ENCODE measurements around the gene TIMM17A.

The TIMM17A gene

DNA sequence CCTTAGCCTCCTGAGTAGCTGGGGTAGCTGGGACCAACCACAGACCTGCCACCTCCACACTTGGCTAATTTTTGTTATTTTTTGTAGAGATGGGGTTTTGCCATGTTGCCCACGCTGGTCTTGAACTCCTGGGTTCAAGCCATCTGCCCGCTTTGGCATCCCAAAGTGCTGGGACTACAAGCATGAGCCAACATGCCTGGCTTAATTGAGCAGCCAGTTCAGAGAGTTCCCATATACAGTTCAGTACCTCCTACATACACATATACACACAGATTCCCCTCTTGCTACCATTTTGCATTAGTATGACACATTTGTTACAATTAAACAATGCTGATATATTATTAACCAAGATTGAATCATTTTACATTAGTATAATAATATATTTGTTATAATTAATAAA lies 30.1 kb downstream of the TIMM17A start:
- DNase-seq = no peak

DNA sequence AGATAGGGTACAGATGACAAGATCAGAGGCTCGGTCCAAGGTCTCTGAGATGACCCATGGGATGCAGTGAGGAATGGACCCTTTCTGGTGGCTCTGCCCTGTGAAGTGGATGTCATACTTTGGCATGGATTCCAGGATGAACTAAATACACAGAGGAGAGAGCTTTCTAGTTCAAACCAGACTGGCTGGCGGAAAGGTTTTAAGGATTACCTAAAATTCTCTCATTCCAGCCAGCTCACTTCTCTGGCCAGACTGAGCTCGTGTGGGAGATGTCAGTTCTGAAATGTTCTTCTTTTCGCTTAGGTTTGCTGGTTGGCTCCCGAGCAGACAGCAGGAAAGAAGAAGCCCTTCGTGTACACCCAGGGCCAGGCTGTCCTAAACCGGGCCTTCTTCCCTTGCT lies 33.3 kb downstream of the TIMM17A start:
- no peak for DNase-seq

DNA sequence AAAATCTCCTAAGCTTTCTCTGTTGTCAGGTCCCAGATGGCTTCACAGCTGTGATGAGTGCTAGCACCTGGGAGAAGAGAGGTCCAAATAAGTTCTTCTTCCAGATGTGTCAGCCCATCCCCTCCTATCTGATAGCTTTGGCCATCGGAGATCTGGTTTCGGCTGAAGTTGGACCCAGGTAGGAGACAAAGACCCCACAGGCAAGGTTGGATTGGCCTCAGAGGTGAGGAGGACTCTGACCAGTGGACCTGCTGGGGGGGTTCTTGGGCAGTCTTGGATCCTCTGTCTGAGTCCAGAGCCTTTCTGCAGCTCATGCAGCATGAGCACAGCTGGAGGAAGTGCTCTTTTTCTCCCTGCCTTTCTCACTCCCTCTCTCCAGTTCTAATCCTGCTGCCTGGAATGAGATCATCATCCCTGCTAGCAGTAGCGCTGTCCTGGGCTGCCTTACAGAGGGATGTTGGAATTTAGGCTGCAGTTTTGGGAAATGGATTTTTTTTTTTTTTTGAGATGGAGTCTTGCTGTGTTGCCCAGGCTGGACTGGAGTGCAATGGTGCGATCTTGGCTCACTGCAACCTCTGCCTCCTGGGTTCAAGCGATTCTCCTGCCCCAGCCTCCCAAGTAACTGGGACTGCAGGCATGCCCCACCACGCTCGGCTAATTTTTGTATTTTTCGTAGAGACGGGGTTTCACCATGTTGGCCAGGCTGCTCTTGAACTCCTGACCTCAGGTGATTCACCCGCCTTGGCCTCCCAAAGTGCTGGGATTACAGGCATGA lies 34.2 kb downstream of the TIMM17A start:
- DNase-seq = no peak

DNA sequence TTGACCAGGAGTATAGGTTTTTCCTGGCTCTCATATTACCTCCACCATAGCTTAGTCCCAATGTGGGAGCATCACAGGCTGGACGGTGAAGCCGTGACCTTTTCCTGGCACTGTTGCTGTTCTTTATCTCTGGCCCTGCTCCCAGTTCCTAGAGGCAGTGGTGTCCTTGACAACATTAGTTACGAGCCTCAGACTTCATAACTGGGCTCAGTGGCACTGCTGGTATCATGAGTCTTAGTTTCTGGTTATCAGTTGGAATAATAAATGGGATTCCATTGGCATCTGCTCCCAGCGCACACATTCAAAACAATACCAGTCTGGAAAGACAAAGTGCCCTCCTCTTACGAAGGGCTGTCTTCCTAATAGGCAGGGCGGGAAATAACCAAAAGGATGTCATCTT lies 35.1 kb downstream of the TIMM17A start:
- no peak for DNase-seq

DNA sequence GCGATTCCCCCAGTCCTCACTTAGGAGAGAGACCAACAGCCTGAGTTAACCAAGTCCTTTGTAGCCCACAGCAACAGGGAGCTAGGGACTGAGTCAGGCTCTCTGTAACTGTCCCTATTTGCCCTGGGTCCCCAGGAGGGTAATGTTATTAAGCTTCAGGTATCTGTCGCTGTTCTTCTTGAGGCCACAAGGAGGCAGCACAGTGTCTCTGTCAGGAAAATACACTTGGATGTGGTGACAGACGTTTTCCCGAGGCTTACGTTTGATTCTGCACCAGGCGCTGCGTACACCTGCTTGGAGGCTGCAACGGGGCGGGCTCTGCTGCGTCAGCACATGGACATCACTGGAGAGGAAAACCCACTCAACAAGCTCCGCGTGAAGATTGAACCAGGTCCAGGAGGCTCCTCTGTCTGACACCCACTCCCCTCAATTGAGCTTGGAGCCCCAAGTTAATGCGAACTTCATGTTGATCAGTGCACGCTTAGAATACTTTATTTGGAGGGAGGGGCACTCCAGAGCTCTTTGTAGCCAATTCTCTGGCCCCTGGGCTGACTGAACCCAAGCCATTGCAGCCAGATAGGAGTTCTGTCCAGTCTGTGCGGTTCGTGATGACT lies 44.4 kb downstream of the TIMM17A start:
- no peak for DNase-seq

DNA sequence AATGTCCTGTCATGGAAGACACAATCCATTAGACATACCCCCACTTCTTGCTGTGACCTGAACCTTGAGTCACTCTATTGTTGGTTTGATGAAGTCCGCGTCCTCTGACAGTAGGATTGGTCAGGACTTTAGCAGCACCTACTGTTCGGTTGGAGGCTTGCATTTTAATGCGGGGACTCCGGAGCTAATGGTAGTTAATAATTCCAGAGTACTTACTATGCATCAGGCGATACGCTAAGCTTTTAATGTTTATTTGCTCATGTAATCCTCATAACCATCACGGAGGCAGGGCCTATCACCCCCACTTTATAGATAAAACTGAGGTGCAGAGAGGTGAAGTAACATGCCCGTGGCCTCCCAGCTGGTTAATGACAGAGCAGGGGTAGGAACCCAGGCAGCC lies 47.2 kb downstream of the TIMM17A start:
- DNase-seq = no peak

DNA sequence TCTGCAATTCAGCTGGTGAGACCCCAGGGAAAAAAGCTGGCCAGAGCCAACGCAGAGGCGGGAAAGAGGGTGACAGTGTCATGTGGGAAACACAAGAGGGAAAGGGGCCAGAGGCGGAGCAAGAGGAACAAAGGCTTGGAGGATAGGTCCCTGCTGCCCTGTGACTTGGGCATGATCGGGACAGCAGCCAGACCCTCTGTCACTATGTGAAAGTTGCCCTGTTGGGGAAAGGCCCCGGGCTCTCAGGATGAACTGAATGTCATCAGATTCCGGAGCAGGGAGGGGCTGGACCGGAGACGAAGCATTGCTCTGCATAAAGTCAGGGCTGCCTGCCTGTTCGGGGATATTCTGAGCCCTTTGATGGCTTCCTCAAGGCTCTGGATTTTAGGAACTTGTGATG lies 49.4 kb downstream of the TIMM17A start:
- no peak for DNase-seq

DNA sequence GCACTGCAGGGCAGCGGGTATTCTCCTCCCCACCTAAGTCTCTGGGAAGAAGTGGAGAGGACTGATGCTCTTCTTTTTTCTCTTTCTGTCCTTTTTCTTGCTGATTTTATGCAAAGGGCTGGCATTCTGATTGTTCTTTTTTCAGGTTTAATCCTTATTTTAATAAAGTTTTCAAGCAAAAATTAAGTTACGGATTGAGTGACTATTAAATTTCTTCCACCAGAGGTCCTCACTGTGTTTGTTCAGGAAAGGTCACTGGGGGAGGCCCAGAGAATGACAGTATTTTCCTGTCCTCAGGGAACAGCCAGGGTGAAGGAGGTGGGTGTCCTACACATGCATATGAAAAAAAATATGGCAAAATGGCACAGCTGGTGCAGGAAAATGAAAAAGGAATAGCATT lies 50.7 kb downstream of the TIMM17A start:
- no peak for DNase-seq

DNA sequence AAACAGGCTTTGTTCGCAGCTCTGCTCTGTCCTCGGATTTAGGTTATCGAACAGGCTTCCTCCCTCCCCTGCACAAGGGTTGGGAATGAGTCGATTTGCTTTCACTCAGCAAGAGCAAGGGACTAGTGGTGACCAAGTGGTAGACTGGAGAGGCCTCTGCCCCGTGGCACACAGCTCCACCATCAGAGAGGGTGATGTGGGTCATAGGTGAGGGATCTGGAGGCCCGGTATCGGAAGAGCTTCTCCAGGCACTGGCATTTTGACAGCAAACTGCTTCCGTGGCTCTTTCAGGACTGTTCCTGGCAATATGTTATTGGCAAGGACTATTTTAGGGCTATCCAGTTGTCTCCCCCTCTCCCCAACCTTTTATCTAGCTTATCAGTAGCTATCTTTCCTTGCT lies 52.0 kb downstream of the TIMM17A start:
- DNase-seq = no peak

DNA sequence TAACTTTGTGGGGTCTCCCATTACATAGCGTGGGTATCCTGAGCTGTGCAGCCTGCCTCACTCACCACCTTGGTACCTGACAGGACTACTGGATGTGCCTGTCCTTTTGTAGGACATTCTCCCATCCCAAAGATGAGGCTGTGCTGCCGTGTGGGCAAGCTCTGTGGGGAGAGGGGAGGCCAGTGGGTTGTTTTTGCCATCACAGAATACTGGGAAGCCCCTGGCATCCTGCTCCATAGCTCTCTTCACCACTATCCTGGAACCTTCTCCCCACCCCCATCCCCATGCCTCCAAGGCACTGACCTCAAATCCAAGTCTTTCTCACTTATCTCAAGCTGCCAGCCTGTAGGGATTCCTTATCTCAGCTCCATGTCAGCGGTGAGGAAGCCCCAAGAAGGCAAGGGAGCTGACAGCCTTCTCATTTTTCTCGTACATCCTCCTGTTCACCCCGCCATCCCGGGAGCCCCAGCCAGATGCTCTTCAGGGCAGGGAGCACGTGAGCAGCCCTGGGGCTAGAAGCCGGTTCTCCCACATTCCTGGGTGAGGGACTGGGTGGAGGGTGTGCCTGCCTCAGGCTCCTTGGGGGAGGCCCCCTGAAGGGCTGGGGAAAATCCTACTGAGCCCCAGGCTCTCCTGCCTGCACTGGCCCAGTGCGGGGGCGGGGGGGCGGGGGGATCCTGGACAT lies 52.6 kb downstream of the TIMM17A start:
- DNase-seq = no peak

DNA sequence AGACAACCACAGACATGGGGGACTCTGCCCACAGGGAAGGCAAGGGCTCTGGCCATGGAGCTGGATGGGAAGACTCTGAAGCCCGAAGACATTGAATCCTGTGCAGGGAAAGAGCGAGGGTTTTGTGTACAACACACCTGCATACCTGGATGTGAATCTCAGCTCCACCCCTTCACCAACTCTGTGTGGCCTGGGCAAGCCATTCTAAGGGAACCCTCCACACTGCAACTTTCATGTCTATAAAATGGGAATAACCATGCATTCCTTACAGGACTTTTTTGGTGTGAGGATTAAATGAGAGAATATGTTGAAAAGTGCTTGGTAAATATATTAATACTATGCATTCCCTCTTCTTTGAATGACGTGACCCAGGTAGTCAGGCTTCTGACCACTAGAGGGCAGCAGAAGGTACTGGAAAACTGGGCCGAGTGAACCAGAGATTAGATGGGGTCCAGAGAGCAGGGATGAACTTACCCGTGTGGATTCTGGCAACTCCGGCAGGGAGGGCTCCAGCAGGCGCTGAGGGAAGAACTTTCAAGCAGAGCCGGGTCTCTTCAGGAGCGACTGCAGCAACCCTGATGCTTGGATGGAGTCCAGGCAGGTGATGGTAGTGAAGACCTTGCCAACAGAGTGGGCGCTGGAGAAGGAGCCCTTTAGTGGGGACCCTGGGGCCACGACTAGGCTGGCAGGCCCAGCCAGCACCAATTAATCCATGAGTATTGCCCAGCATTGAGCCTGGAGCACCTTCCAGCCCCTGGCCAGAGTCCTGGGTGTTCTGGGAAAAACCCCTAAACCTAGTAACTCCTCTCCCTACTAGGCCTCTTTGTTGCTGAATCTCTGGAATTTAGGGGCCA lies 54.2 kb downstream of the TIMM17A start:
- DNase-seq = peak; percentile 52 to 69

DNA sequence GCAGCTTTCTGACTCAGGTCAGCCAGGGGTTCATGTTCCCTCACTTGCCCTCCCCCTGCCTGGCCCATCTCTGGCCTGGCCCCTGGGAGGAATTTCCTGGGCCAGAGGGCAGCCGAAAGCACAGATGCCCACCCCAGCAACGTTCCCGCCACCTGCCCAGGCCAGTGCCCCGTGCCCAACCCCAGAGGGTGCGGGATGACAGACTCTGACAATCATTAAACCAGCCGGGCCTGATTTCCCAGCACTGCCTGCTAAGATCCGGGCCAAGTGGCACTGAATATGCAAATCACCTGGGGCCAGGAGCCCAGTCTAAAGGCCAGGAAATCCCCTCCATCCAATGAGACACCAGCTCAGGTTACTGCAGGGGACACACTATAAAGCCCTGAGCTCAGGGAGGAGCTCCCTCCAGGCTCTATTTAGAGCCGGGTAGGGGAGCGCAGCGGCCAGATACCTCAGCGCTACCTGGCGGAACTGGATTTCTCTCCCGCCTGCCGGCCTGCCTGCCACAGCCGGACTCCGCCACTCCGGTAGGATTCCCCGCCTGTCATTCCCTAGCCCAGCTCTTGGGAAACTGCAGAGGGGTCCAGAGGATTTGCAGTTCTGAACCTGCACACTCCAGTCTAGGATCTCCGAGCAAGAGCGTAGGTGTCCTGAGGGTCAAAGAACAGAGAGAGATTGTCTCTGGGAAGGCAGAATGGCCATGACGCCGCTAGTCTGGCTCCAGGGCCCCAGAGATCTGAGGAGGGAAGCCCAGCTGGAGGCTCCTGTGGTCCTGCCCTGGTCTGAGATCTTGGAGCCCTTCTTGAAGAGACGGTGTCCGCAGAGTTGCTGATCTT lies 55.1 kb downstream of the TIMM17A start, which contains the start of gene ELF3:
Gene ELF3, plus strand, starts transcription at position 408 of the 836 bp plus-strand sequence. CDS start 550 bp downstream, outside the sequence.
- DNase-seq = no peak

DNA sequence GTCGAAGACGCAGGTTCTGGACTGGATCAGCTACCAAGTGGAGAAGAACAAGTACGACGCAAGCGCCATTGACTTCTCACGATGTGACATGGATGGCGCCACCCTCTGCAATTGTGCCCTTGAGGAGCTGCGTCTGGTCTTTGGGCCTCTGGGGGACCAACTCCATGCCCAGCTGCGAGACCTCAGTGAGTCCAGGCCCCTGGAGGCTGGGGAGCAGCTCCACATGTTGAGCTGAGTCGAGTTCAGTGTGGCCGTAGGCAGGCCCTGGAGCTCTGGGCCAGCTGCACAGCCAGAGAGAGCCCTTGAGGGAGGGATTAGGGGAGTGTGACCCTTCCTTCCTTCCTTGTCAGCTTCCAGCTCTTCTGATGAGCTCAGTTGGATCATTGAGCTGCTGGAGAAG lies 56.7 kb downstream of the TIMM17A start:
- DNase-seq = no peak

DNA sequence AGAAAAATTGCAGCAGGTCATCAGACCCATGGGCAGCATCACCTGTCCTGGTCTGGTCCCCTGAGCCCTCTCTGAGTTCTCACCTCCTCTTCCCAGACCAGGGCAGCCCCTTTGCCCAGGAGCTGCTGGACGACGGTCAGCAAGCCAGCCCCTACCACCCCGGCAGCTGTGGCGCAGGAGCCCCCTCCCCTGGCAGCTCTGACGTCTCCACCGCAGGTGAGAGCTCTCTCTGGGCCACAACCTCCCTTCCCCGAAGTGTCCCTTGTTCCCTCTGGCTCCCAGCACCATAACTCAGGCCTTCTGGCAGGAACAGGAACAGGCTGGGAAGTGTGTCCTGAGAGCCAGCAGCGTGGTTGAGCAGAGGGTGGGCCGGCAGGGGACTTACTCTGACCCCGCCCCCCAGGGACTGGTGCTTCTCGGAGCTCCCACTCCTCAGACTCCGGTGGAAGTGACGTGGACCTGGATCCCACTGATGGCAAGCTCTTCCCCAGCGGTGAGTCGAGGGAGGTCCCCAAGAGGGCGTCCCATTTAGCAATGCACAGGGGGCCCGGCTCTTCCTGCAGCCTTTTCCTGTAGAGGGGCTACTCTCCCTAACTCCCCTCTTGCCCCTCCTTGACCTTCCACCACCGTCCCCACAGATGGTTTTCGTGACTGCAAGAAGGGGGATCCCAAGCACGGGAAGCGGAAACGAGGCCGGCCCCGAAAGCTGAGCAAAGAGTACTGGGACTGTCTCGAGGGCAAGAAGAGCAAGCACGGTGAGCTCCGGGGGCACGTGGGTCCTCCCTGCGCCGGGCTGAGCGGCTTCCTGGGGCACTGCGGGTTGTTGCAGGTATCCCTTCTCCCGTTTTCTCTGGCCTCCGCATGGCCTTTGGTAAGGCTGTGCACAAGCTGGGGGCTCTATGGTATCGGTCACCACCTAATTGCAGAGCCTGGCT lies 57.5 kb downstream of the TIMM17A start:
- no peak for DNase-seq

DNA sequence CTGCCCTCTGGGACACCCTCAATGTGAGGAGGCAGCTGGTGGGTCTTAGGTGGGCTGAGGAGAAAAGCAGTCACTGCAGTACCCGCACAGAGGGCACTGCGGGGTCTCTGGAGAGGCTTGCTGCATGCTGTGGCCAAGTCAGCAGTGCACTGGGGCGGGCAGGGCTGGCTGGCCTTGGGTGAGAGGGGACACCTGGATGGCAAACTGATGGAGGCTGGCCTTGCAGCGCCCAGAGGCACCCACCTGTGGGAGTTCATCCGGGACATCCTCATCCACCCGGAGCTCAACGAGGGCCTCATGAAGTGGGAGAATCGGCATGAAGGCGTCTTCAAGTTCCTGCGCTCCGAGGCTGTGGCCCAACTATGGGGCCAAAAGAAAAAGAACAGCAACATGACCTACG lies 58.3 kb downstream of the TIMM17A start:
- no peak for DNase-seq

DNA sequence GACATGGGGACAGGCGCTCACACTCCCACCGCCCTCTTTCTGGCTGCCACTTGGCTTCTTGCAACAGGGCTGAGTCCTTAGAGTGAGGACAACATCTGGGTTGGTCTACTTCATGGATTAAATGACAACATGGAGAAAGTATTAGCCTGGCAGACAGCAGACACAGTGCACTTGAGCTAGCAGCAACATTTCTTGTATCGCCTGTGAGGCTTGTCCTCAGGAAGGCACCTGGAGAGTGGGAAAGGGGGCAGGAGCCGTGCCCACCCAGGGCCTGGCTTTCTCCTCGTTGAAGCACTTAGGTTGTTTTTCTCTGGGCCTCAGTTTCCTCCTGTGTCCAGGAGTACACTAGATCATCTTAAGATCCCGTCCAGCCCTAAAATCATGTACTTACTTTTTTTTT lies 58.8 kb downstream of the TIMM17A start:
- no peak for DNase-seq

DNA sequence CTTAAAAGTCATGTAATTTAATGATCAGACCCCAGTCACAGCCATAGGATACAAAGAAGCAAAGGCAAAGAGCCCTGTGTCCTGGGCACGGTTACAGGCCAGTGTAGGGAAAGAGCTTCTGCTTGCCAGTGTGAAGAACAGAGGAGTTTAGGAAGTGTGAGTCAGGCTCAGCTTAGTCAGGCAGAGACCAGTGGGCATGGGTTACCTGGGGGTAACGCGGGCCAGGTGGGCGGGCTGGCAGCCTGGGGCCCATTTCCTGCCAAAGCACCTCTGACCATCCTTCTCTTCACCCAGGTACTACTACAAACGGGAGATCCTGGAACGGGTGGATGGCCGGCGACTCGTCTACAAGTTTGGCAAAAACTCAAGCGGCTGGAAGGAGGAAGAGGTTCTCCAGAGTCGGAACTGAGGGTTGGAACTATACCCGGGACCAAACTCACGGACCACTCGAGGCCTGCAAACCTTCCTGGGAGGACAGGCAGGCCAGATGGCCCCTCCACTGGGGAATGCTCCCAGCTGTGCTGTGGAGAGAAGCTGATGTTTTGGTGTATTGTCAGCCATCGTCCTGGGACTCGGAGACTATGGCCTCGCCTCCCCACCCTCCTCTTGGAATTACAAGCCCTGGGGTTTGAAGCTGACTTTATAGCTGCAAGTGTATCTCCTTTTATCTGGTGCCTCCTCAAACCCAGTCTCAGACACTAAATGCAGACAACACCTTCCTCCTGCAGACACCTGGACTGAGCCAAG lies 59.8 kb downstream of the TIMM17A start:
- no peak for DNase-seq

DNA sequence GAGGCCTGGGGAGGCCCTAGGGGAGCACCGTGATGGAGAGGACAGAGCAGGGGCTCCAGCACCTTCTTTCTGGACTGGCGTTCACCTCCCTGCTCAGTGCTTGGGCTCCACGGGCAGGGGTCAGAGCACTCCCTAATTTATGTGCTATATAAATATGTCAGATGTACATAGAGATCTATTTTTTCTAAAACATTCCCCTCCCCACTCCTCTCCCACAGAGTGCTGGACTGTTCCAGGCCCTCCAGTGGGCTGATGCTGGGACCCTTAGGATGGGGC lies 60.3 kb downstream of the TIMM17A start:
- DNase-seq = no peak

DNA sequence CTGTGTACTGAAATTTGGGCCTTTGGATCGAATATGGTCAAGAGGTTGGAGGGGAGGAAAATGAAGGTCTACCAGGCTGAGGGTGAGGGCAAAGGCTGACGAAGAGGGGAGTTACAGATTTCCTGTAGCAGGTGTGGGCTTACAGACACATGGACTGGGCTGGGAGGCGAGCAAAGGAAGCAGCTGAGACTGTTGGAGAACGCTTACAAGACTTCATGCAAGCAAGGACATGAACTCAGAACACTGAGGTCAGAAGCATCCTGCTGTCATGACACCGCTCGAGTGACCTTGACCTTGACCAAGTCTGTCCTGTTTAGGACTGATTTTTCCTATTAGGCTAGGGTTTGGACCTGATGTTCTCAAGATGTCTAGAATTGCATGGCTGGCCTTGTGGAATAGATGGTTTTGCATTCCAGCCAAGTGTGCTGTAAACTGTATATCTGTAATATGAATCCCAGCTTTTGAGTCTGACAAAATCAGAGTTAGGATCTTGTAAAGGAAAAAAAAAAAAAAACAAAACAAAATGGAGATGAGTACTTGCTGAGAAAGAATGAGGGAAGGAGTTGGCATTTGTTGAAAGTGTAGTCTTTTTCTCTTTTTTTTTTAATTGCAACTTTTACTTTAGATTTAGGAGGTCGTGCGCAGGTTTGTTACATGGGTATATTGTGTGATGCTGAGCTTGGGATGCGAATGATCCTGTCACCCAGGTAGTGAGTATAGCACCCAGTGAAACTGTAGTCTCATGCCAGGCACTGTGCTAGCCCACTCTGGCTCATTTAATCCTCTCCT lies 60.9 kb downstream of the TIMM17A start:
- no peak for DNase-seq

Data from activated CD4-positive, alpha-beta T cell treated with anti-CD3 and anti-CD28 coated beads for 4 hours (primary cell).